ENCODE measurements around the gene NOS1AP.

The NOS1AP gene

DNA sequence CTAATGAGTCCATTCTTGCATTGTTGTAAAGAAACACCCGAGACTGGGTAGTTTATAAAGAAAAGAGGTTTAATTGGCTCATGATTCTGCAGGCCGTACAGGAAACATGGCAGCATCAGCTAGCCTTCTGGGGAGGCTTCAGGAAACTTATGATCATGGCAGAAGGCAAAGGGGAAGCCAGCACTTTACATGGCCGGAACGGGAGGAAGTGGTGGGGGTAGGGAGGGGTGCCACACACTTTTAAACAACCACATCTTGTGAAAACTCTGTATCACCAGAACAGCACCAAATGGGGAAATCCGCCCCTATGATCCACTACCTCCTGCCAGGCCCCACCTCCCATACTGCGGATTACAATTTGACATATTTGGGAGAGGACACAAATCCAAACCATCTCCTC, 43.9 kb downstream of the NOS1AP start:
- Histone ChIP-seq H3K36me3 (no peaks in the 10 kb centered on the region), H3K27me3 (no peaks in the 10 kb centered on the region), H3K4me3 (ENCODE audit: low read depth in 1 of 2, low read length in 1 of 2) (no peak overlapping the region), H3K9me3 (no peaks in the 10 kb centered on the region), H3K4me1 (ENCODE audit: control insufficient read depth in 1 of 2, insufficient read depth in 1 of 2, low read depth in 1 of 2, low read length in 1 of 2) (peaks cover 16% of the 10 kb centered on the region in 2 experiments), H3K27ac (peak overlapping the region; percentile 57)
- TF ChIP-seq, protein P1, sequence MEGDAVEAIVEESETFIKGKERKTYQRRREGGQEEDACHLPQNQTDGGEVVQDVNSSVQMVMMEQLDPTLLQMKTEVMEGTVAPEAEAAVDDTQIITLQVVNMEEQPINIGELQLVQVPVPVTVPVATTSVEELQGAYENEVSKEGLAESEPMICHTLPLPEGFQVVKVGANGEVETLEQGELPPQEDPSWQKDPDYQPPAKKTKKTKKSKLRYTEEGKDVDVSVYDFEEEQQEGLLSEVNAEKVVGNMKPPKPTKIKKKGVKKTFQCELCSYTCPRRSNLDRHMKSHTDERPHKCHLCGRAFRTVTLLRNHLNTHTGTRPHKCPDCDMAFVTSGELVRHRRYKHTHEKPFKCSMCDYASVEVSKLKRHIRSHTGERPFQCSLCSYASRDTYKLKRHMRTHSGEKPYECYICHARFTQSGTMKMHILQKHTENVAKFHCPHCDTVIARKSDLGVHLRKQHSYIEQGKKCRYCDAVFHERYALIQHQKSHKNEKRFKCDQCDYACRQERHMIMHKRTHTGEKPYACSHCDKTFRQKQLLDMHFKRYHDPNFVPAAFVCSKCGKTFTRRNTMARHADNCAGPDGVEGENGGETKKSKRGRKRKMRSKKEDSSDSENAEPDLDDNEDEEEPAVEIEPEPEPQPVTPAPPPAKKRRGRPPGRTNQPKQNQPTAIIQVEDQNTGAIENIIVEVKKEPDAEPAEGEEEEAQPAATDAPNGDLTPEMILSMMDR (IDR thresholded peaks at IDR 0.05): no peak

DNA sequence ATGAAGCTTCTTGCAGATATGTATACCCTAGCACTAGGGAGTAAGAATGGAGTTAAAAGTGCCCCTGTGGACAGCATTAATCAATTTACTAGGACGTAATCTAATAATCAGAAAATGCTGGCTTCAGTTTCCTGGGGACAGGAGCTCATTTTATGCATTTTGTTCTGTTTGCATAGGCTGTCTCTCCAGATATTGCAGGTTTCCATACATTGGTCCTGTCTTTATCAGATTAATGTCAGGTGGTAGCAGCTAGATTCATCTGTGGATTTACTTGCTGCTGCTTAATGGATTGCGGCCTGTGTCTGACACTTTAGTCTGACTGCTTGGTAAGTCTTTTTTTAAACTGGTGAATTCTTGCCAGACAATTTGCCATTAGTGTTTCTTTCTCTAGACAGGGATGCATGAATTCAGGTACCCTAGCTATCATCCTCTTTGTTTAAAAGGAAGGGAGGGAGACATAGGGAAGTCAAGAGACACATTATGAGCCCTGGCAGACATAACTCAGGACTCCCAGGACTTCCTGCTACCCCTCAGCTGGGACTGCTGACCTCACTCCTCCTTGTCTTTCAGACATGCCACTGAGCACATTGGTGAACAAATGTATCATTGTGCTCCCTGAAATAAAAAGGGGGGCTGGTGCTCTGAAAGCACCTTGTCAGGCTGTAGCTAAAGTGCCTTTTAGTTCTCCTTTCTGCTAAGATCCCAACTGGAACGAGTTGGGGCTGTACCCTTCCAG, 47.7 kb downstream of the NOS1AP start:
- Histone ChIP-seq H3K27ac (no peak overlapping the region), H3K27me3 (no peaks in the 10 kb centered on the region), H3K9me3 (no peaks in the 10 kb centered on the region), H3K4me1 (ENCODE audit: control insufficient read depth in 1 of 2, insufficient read depth in 1 of 2, low read depth in 1 of 2, low read length in 1 of 2) (peaks cover 16% of the 10 kb centered on the region in 2 experiments), H3K4me3 (ENCODE audit: low read depth in 1 of 2, low read length in 1 of 2) (no peak overlapping the region), H3K36me3 (no peaks in the 10 kb centered on the region)
- TF ChIP-seq, protein P1 (IDR thresholded peaks at IDR 0.05): no peak

GRCh38 chr1:162118063-162118462, 48.6 kb downstream of the NOS1AP start:
- Histone ChIP-seq H3K4me3 (ENCODE audit: low read depth in 1 of 2, low read length in 1 of 2) (no peak overlapping the region), H3K27ac (no peak overlapping the region), H3K27me3 (no peaks in the 10 kb centered on the region), H3K36me3 (no peaks in the 10 kb centered on the region), H3K4me1 (ENCODE audit: control insufficient read depth in 1 of 2, insufficient read depth in 1 of 2, low read depth in 1 of 2, low read length in 1 of 2) (peaks cover 10 to 16% of the 10 kb centered on the region in 2 experiments), H3K9me3 (no peaks in the 10 kb centered on the region)
- TF ChIP-seq, protein P1 (IDR thresholded peaks at IDR 0.05): no peak

- Histone ChIP-seq H3K4me3 (ENCODE audit: low read depth in 1 of 2, low read length in 1 of 2) (no peak overlapping the region), H3K4me1 (ENCODE audit: control insufficient read depth in 1 of 2, insufficient read depth in 1 of 2, low read depth in 1 of 2, low read length in 1 of 2) (no peaks in the 10 kb centered on the region), H3K27me3 (no peaks in the 10 kb centered on the region), H3K9me3 (no peaks in the 10 kb centered on the region), H3K27ac (no peak overlapping the region), H3K36me3 (no peaks in the 10 kb centered on the region)
- TF ChIP-seq, protein P1 (IDR thresholded peaks at IDR 0.05): no peak
These were observed 59.3 kb downstream of the NOS1AP start for GRCh38 chr1:162128693-162129356.

DNA sequence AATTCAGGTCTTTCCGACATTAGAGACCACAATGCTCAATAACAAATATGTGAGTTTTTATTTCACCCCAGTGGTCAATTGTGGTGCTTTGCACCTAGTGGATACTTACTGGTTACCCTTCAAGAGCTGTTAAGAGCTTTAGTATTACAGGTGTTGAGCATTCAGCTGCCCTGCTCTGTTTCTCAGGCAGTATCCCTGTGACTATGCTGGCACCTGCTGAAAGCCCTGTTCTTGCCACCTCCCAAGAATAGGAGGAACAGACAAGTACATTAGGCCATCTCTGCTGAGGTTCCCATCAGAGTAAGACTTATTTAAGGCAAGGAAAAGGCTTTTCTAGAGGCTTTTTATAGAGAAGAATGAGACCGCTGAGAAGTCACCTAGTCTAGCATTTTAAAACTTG, 60.8 kb downstream of the NOS1AP start:
- no peaks in the 10 kb centered on the region for H3K9me3 ChIP-seq
- no peaks in the 10 kb centered on the region for H3K4me1 ChIP-seq (ENCODE audit: control insufficient read depth in 1 of 2, insufficient read depth in 1 of 2, low read depth in 1 of 2, low read length in 1 of 2)
- no peak overlapping the region for H3K27ac ChIP-seq
- no peak overlapping the region for H3K4me3 ChIP-seq (ENCODE audit: low read depth in 1 of 2, low read length in 1 of 2)
- H3K27me3 ChIP-seq: no peaks in the 10 kb centered on the region
- no peaks in the 10 kb centered on the region for H3K36me3 ChIP-seq
- TF ChIP-seq, protein P1 (IDR thresholded peaks at IDR 0.05): no peak
